DMS79 (cell line): ENCODE measurements around the gene RTKN2.
"Not testable (repeated sequence)": the region's sequence is repeated elsewhere in the genome, so short reads cannot be mapped to it uniquely, and the experiment has no call there.

Experiments used
- DNase-seq: peaks from one replicate; lab custom pipeline; 2025; lab: John Stamatoyannopoulos, UW

RTKN2 gene

GRCh38 chr10:62259456-62259855 lies 9.2 kb downstream of the RTKN2 start:
- DNase-seq: no peak

DNA sequence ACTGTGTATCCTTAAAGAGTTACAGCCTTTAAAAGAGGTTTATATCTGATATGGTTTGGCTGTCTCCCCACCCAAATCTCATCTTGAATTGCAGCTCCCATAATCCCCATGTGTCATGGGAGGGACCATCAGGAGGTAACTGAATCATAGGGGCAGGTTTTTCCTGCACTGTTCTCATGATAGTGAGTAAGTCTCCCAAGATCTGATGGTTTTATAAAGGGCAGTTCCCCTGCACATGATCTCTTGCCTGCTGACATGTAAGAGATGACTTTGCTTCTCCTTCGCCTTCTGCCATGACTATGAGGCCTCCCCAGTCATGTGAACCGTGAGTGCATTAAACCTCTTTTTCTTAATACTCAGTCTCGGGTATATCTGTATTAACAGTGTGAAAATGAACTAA lies 9.7 kb downstream of the RTKN2 start:
- DNase-seq: no peak

DNA sequence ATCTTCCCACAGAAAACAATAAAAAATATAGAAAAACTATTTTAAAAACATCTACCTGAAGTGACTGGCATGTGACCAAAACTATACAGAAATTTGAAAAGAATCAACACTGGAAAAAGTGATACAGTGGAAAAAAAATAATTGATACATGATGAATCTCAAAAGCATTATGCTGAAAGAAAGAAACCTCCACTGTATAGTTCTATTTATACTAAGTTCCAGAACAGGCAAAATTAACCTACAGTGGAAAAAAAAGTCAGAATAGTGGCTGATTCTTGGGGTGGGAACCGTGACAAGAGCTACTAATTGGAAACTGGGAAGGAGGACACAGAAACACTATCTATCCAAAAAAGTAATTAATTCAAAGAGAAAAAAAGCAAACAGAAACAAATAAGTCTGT lies 14.9 kb downstream of the RTKN2 start:
- DNase-seq: no peak

DNA sequence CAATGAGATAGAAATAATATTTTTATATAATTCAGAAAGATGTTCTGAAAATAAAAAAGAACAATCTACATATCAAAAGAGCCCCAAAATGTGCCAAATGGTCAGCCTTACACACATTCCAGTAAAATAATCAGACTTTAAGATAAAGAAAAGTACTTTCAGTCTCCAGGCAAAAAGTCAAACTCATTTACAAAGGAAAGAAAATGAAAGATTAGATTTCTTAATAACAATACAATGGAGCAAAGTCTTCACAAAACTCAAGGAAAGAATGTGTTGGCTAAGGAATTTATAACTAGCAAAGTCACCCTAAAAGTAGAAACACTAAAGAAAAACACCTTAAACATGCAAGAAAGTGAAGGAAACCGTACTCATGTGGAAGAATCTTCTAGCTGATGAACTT lies 16.6 kb downstream of the RTKN2 start:
- no peak for DNase-seq

- no peak for DNase-seq
These were observed 17.9 kb downstream of the RTKN2 start for GRCh38 chr10:62250594-62251198.

DNA sequence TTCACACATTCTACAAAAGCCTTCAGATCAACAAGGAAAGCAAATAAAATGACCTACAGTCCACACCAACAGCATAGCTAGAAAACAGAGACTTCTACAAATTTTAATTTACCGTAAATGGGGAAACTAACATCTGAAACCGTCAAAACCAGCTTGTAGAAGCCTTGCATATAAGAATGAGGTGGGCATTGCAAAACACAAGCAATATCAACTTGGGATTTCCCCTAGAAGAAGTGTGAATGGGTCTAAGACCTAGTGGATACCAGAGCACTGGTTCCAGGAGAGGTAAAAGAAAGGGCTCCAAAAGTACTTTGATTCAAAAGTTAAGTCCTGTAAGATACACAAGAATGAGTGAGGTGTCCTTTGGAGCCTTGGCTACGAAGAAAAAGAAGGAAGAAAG lies 18.7 kb downstream of the RTKN2 start:
- no peak for DNase-seq

- no peak for DNase-seq
These were observed 20.2 kb downstream of the RTKN2 start for GRCh38 chr10:62248465-62248864.

DNA sequence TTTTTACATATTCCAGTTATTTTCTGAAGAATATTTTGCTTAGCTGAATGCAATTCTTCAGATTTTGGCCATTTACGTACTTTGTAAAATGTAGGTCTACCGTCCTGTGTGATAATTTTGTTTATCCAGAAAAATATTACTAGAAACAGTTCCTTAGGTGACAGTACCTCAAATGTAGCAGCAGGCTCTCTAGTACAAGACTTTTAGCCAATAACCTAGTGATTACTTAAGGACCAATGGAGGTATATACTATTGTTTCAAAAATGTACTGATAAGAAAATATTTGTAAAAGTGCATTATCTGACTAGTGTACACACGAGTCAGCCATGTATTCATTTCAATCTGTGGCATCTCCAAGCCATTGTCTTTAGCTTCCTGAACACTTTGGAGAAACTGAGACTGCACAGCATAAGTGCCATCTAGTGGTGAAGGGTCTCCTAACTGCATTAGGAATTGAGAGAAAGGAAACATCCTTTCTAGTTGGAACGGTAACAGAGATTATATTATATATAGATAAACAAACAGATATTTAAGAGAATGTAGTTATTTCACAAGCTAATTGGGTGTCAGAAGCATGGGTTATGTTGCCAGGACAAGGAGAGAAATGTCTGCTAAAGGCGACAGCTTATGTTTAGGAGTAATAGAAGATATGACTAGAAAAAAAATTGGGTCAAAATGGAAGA lies 23.7 kb downstream of the RTKN2 start:
- no peak for DNase-seq

DNA sequence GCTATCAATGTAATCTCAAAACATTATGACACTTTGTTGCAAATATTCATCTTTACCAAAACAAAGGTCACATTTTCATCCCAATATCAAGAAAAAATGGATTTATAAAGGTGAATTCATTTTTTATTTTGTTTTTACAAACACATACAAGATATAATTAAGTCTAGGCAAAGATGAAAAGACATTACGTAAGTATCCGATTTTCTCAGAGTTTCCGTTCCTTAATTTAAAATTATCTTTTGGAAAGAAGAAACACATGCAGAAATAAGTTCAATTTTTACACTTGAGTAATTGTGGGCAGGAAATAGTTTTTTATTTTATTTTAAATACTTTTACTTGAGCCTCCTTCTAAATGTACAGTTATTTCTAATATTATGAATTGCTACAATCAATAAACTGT lies 24.6 kb downstream of the RTKN2 start:
- DNase-seq: no peak

DNA sequence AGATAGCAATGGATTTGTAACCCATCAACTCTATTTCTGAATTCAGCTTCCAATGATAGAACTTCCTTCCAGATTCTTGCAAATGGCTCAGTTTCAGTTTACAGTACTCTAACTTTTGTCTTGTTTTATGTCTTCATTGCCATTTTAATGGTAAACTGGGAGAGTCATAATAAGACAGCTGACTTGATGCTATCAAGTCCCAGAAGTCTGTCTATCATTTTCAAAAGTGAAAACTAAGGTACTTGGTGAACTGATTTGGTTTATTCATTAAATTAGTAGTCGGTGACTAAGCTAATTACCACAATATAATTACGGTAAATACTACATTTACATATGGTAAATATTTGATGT lies 25.0 kb downstream of the RTKN2 start:
- DNase-seq: no peak

GRCh38 chr10:62242965-62243646 lies 25.5 kb downstream of the RTKN2 start:
- not testable (repeated sequence) for DNase-seq

GRCh38 chr10:62241521-62241920 lies 27.1 kb downstream of the RTKN2 start:
- not testable (repeated sequence) for DNase-seq

DNA sequence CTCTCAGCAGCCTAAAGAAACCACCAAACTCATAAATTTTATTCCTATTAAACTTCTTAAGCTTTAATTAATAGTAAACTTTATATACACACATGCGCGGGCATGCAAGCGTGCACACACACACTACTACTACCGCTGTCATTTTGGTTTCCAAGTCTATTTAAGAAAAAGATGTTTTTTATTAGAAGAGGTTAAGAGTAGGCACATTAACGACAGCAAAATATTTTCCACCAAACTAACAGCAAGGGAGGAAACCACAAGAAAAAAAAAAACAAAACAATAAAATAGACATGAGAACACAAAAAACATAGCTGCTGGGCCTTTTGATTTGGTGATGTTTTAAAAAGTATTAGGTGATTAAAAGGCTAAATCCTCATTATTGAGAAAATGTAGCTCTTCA lies 28.6 kb downstream of the RTKN2 start:
- no peak for DNase-seq

DNA sequence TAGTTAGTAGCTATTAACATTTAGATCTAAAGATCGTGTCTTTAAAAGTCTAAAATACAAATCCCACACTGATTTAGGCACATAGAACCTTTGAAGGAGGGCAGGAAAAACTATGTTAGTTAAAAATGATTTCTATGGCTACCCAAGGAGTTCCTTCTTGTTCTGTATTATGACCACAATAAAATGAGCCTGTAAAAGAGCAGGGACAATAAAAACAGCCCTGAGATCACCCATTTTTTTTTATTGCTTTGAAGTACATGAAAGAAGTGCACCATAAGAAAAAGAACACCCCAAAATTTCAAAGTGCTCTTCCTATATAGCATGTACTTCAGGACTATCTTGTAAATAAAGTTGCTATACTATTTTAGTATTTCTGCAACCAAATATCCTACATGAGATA lies 29.8 kb downstream of the RTKN2 start:
- no peak for DNase-seq

DNA sequence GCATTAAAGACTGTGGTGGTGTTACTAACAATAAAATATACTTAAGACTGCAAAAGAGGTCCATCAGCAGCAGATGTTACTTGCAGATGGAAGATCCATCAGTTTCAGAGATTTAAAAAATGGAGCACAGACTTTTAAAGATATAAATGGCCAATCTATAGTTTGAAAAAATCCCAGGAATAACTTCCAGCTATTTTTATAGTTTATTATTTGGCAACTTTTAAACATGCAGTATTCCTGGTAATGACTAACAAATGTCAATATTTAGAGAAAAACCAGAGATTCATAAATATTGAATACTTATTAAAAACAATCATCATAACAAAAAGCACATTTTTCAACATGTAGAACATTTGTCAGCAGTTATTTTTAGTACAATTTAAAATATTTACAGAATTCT lies 30.7 kb downstream of the RTKN2 start:
- DNase-seq: no peak

DNA sequence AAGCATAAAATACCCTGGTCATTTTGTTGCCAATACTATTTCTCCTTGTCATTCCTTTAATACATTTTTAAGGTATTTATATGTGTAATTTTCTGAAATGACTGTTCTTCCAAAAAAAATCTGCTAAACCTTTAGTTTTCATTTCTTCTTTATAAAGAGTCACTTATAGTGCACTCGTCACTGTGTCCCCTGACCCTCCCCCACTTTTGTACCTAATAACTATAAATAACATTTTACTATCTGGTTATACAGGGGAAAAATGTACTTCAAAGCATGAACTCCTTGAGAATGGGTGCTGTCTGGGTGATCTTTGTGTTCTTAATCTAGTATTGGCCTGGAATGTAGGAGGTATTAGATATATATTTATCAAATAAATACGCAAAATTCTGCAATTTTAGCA lies 31.1 kb downstream of the RTKN2 start:
- DNase-seq: no peak

DNA sequence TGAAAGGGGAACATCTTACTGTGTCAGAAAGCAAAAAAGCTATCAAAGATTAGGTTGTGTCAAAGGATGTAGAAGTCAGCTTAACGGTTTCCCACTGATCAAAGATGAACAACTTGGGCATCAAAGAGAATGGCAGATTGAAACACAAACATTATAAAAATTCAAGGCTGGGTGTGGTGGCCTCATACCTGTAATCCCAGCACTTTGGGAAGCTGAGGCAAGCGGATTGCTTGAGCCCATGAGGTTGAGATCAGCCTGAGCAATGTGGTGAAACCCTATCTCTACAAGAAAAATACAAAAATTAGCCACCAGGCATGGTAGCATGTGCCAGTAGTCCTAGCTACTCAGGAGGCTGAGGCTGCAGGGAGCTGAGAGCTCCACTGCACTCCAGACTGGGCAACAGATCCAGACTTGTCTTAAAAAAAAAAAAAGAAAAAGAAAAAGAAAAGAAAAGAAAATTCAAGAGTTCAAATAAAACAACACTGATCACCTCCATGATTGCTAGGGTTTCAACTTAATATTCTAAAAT lies 34.5 kb downstream of the RTKN2 start:
- no peak for DNase-seq

- no peak for DNase-seq
These were observed 35.1 kb downstream of the RTKN2 start for GRCh38 chr10:62233356-62234076.

- no peak for DNase-seq
These were observed 36.8 kb downstream of the RTKN2 start for GRCh38 chr10:62231805-62232204.

DNA sequence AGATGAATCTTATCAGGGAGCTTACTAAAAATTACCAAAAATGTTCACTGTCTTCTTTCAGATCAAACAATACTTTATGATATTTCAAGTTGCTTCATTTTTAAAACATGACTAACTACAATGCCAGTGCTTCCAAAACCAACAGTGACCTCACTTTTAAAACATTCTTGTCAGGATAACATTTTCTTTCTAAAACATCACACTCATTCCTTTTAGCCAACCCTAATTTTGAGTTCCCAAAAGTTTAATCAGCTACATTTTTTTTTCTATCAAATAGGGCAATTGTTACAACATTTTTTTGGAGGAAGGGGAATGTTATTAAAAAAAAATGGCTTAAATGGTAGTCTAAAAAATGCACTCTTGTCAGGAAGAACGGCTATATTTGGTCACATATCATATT lies 37.3 kb downstream of the RTKN2 start:
- no peak for DNase-seq

DNA sequence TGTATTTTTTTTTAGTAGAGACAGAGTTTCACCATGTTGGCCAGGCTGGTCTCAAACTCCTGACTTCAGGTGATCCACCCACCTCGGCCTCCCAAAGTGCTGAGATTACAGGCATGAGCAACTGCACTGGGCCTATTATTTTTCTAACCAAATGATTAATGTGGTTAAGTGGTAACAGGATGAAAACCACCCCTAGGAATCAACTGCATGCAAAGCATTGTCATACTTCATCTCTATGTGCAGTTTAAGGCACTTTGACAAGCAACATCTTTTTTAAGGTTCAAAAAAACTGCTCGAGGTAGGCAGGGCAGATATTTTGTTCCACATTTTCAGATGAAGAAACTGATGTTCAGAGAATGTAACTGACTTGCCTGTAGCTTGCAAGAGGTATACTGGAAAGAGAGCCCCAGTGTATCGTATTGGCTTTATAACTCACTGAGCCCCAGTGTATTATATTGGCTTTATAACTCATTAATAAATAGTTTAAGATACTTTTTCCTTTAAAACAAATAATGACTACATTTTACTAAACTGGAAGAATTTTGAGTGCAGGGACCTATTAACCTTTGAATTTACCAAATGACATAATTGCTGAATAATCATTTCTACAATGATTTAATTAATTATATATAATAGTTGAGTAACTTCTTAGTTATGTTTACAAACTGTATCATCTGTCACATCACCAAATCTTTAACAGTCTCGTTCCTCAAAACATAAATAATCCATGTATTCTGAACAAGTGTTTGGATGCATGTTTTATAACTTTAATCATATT lies 38.1 kb downstream of the RTKN2 start:
- no peak for DNase-seq

DNA sequence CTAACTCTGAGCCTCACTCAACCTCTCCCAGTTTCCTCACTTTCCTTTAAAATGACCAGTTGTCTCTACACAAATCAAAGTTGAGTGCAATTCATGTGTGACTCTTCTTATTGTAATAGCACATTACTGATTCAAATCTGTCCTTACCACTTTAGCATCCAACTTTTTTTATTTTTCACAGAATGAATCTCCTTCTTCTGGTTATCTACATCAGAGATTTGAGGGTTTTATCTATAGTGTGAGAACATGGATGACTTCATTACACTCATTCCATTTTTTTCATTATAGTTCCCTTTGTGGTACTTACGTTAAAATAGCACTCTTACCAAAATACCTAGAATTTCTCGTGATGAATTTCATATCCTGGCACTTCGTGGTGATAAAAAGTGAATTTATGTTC lies 43.3 kb downstream of the RTKN2 start:
- DNase-seq: no peak
